BLaER1 (cell line): ENCODE measurements around the gene PCBP3.
"Not testable (repeated sequence)": the region's sequence is repeated elsewhere in the genome, so short reads cannot be mapped to it uniquely, and the experiment has no call there.

ENCODE experiments used
- H3K27ac ChIP-seq: shearing (Covaris generic); formaldehyde crosslinking; 2 replicates; pipeline ENCODE4 v1.8.1; 2022
- H3K27me3 ChIP-seq: shearing (Covaris generic); formaldehyde crosslinking; 2 replicates; pipeline ENCODE4 v1.8.1; 2022
- H3K36me3 ChIP-seq: shearing (Covaris generic); formaldehyde crosslinking; 2 replicates; pipeline ENCODE4 v1.8.1; 2022
- H3K4me1 ChIP-seq: shearing (Covaris generic); formaldehyde crosslinking; 2 replicates; pipeline ENCODE4 v1.8.1; 2022
- H3K4me2 ChIP-seq: shearing (Covaris generic); formaldehyde crosslinking; 2 replicates; pipeline ENCODE4 v1.8.1; 2022
- H3K4me3 ChIP-seq: shearing (Covaris generic); formaldehyde crosslinking; 2 replicates; pipeline ENCODE4 v1.8.1; 2022
- H3K9ac ChIP-seq: shearing (Covaris generic); formaldehyde crosslinking; 2 replicates; pipeline ENCODE4 v1.8.1; 2022
- H3K9me3 ChIP-seq: shearing (Covaris generic); formaldehyde crosslinking; 2 replicates; pipeline ENCODE4 v1.8.1; 2022
- H4K20me1 ChIP-seq: shearing (Covaris generic); formaldehyde crosslinking; 2 replicates; pipeline ENCODE4 v1.8.1; 2022
- Cebpa-rat ChIP-seq: shearing (Covaris generic); IDR thresholded peaks from 2 replicates; pipeline ENCODE4 v1.8.1; 2022

Gene PCBP3

GRCh38 chr21:45809421-45809820, 165.9 kb downstream of the PCBP3 start:
- no peak for TF ChIP-seq Cebpa-rat
- no peaks in the 10 kb centered on the region for H3K27me3 ChIP-seq
- no peak overlapping the region for H3K27ac ChIP-seq
- no peak overlapping the region for H3K4me2 ChIP-seq
- H3K36me3 ChIP-seq, result peaks cover 33% of the 10 kb centered on the region
- no peak overlapping the region for H3K4me3 ChIP-seq
- H3K9me3 ChIP-seq, result peaks cover 29% of the 10 kb centered on the region
- peaks cover 13% of the 10 kb centered on the region for H4K20me1 ChIP-seq
- H3K9ac ChIP-seq, result no peak overlapping the region
- peaks cover 17% of the 10 kb centered on the region for H3K4me1 ChIP-seq

GRCh38 chr21:45811136-45811535, 167.6 kb downstream of the PCBP3 start:
- Histone ChIP-seq H3K9ac (no peak overlapping the region), H3K4me1 (no peaks in the 10 kb centered on the region), H3K4me3 (no peak overlapping the region), H3K27ac (no peak overlapping the region), H3K36me3 (peaks cover 24% of the 10 kb centered on the region), H4K20me1 (no peaks in the 10 kb centered on the region), H3K9me3 (peaks cover 29% of the 10 kb centered on the region), H3K27me3 (no peaks in the 10 kb centered on the region), H3K4me2 (no peak overlapping the region)
- TF ChIP-seq Cebpa-rat, result no peak

GRCh38 chr21:45814210-45814940, 170.8 kb downstream of the PCBP3 start:
- not testable (repeated sequence) for H3K4me3 ChIP-seq, H4K20me1 ChIP-seq, H3K4me2 ChIP-seq, H3K9ac ChIP-seq, H3K27me3 ChIP-seq, H3K27ac ChIP-seq
- H3K36me3 ChIP-seq, result peaks cover 16% of the 10 kb centered on the region
- H3K4me1 ChIP-seq, result peaks cover 29% of the 10 kb centered on the region
- H3K9me3 ChIP-seq, result peaks cover 21% of the 10 kb centered on the region; the same call in 1 of the 2 replicates

- not testable (repeated sequence) for H3K4me2 ChIP-seq, H3K4me3 ChIP-seq
- H3K36me3 ChIP-seq, result peaks cover 16% of the 10 kb centered on the region
Measured at GRCh38 chr21:45815781-45816180, 172.3 kb downstream of the PCBP3 start.

GRCh38 chr21:45816794-45817193, 173.3 kb downstream of the PCBP3 start:
- Histone ChIP-seq H3K4me3 (no peak overlapping the region), H3K4me1 (peaks cover 53% of the 10 kb centered on the region), H3K27ac (peak overlapping the region; percentile 96), H3K9me3 (peaks cover 21% of the 10 kb centered on the region; the same call in 1 of the 2 replicates), H3K4me2 (peak overlapping the region; percentile 98), H3K9ac (peak overlapping the region; percentile 36; the same call in 1 of the 2 replicates), H4K20me1 (peaks cover 21% of the 10 kb centered on the region), H3K36me3 (peaks cover 10% of the 10 kb centered on the region), H3K27me3 (no peaks in the 10 kb centered on the region)
- TF ChIP-seq Cebpa-rat, result no peak

More at GRCh38 chr21:45815781-45816180, 172.3 kb downstream of the PCBP3 start:
- peaks cover 43% of the 10 kb centered on the region for H3K4me1 ChIP-seq
- peaks cover 21% of the 10 kb centered on the region; the same call in 1 of the 2 replicates for H3K9me3 ChIP-seq
- H3K9ac ChIP-seq, H3K27ac ChIP-seq, H3K27me3 ChIP-seq: not testable (repeated sequence)
- H4K20me1 ChIP-seq, result peaks cover 11% of the 10 kb centered on the region

- Histone ChIP-seq H3K27me3 (no peaks in the 10 kb centered on the region), H3K4me2 (peak overlapping the region; percentile 98), H3K36me3 (peaks cover 6% of the 10 kb centered on the region), H3K4me3 (no peak overlapping the region), H4K20me1 (peaks cover 22% of the 10 kb centered on the region), H3K9me3 (peaks cover 17% of the 10 kb centered on the region; the same call in 1 of the 2 replicates), H3K9ac (peak overlapping the region; percentile 36; the same call in 1 of the 2 replicates), H3K27ac (peak overlapping the region; percentile 96), H3K4me1 (peaks cover 59% of the 10 kb centered on the region)
- TF ChIP-seq Cebpa-rat, result no peak
Measured at GRCh38 chr21:45817345-45817744, 173.8 kb downstream of the PCBP3 start.

GRCh38 chr21:45818276-45818903, 174.9 kb downstream of the PCBP3 start:
- peaks cover 66% of the 10 kb centered on the region for H3K4me1 ChIP-seq
- no peaks in the 10 kb centered on the region for H3K27me3 ChIP-seq
- peak; percentile 7; the same call in 1 of the 2 replicates for TF ChIP-seq Cebpa-rat
- peak overlapping the region; percentile 96 for H3K27ac ChIP-seq
- H3K4me2 ChIP-seq, result peak overlapping the region; percentile 98
- peak overlapping the region; percentile 51; the same call in 1 of the 2 replicates for H3K4me3 ChIP-seq
- 0 out of 2 replicates have a peak, but pooled peaks cover 4% of the 10 kb centered on the region for H3K36me3 ChIP-seq
- peaks cover 22% of the 10 kb centered on the region for H4K20me1 ChIP-seq
- H3K9ac ChIP-seq, result peak overlapping the region; percentile 82; the same call in 1 of the 2 replicates
- 0 out of 2 replicates have a peak, but pooled peaks cover 8% of the 10 kb centered on the region for H3K9me3 ChIP-seq

GRCh38 chr21:45818904-45819285, 175.4 kb downstream of the PCBP3 start:
- Histone ChIP-seq H3K27ac (peak overlapping the region; percentile 96), H3K36me3 (0 out of 2 replicates have a peak, but pooled peaks cover 4% of the 10 kb centered on the region), H3K4me2 (peak overlapping the region; percentile 98), H3K4me1 (peaks cover 71% of the 10 kb centered on the region), H3K9ac (peak overlapping the region; percentile 82; the same call in 1 of the 2 replicates), H3K27me3 (no peaks in the 10 kb centered on the region), H4K20me1 (peaks cover 22% of the 10 kb centered on the region), H3K9me3 (0 out of 2 replicates have a peak, but pooled peaks cover 3% of the 10 kb centered on the region), H3K4me3 (peak overlapping the region; percentile 51; the same call in 1 of the 2 replicates)
- no peak for TF ChIP-seq Cebpa-rat

- no peaks in the 10 kb centered on the region for H3K27me3 ChIP-seq
- peak overlapping the region; percentile 96 for H3K27ac ChIP-seq
- peak overlapping the region; percentile 82 for H3K9ac ChIP-seq
- H4K20me1 ChIP-seq, result peaks cover 29% of the 10 kb centered on the region
- no peaks in the 10 kb centered on the region for H3K9me3 ChIP-seq
- peaks cover 79% of the 10 kb centered on the region for H3K4me1 ChIP-seq
- H3K36me3 ChIP-seq, result 0 out of 2 replicates have a peak, but pooled peaks cover 4% of the 10 kb centered on the region
- H3K4me2 ChIP-seq, result peak overlapping the region; percentile 98
- no peak for TF ChIP-seq Cebpa-rat
- peak overlapping the region; percentile 51 for H3K4me3 ChIP-seq
Measured at GRCh38 chr21:45819478-45820170, 176.1 kb downstream of the PCBP3 start.
